GM12801 (cell line): ENCODE measurements around the gene NAE1.

Experiments
- TF ChIP-seq, protein P1 (sequence below): IDR thresholded peaks from one replicate; pipeline ENCODE4 v1.5.1; 2011; ENCODE audit warnings: control low read depth; ENCODE audit not compliant: insufficient read length; ENCODE audit errors: extremely low read depth

NAE1 gene

DNA sequence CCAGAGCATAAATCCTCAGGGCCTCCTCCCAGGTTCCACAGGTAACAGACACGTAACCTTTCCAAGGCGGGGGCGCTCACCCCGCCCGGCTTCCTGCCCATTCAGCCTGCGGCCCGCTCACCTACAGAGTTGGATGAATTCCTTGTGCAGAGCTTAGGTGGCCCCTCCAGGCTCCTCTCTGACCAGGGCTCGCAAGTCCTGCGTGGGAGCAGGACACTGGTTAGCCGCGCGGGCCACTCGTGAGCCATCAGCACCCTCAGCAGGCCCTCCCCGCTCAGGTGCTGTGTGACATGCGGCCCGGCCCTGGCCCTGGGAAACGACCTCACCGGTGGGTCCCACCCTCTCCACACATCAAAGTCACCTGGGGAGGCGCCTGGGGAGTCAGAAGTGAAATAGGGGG lies 29.9 kb downstream of the NAE1 start:
- TF ChIP-seq, protein P1, sequence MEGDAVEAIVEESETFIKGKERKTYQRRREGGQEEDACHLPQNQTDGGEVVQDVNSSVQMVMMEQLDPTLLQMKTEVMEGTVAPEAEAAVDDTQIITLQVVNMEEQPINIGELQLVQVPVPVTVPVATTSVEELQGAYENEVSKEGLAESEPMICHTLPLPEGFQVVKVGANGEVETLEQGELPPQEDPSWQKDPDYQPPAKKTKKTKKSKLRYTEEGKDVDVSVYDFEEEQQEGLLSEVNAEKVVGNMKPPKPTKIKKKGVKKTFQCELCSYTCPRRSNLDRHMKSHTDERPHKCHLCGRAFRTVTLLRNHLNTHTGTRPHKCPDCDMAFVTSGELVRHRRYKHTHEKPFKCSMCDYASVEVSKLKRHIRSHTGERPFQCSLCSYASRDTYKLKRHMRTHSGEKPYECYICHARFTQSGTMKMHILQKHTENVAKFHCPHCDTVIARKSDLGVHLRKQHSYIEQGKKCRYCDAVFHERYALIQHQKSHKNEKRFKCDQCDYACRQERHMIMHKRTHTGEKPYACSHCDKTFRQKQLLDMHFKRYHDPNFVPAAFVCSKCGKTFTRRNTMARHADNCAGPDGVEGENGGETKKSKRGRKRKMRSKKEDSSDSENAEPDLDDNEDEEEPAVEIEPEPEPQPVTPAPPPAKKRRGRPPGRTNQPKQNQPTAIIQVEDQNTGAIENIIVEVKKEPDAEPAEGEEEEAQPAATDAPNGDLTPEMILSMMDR, result no peak

DNA sequence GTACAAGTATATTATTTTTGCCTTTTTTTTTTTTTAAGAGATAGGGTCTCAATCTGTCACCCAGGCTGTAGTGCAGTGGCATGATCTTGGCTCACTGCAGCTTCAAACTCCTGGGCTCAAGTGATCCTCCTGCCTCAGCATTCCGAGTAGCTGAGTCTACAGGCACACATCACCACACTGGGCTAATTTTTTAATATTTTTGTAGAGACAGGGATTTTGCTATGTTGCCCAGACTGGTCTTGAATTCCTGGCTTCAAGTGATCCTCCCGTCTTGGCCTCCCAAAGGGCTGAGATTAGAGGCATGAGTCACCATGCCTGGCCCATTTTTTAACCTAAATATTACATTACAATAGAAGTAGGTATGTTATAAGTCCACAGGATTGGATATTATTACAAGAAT lies 32.6 kb downstream of the NAE1 start:
- TF ChIP-seq, protein P1, result no peak

DNA sequence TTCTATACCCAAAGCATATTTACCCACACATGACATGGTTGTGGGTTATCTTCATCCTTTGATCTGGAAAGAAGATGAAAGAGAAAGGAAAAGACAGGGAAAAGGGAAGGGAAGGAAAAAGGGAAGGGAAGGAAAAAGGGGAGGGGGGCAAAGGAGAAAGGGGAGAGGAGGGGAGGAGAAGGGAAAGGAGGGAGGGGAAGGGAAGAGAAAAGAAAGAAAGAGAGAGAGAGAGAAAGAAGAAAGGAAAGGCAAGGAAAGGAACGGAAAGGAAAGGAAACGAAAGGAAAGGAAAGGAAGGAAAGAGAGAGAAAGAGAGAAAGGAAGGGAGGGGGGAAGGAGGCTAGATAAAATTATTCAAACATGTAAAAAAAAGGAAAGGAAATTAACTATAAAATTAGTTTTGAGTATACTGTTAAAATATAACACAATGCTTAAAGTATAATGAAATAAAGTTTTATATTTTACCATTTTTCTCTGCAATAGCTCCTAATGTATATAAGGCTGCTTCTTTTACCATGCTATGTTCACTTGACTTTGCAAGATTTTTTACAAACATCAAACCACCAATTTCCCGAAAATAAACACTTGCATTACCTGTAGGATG lies 40.5 kb downstream of the NAE1 start:
- TF ChIP-seq, protein P1, result no peak

GRCh38 chr16:66787427-66787826 lies 43.3 kb downstream of the NAE1 start:
- TF ChIP-seq, protein P1, result no peak

DNA sequence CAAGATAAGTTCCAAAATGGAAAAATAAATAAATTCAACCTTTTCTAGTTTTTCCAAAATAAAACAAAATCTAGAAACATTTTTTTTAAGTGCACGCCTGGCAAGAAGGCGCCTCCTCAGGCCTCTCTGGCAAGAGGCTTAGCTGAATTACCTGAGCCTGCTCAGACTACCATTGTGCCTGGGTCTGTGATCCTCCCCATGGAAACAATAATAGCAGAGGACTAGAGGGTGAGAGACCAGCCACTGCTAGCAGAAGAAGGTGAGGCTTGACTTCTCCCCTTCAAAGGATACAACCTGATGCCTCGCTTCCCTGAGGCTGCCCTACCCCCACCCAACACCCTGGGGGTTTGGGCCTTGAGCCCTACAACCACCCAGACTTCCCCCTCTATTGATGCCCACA lies 44.2 kb downstream of the NAE1 start:
- TF ChIP-seq, protein P1, result no peak

DNA sequence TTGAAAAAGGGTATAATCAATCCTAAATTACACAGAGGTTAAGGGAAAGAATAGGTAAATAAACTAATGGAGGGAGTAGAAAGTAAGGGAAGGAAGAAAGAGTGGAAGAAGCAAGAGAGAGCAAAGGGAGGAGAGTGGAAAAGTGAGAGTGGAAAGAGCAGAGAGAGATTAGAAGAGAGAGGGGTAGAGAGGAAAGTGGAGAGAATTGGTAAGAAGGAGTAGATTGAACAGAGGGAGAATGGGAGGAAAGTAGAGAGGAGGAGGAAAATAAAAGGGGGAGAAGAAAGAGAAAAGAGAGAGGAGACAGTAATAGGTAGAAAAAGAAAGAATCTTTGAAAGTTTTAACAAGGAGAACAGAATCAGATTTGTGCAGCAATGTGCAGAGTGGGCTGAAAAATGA lies 54.3 kb downstream of the NAE1 start:
- TF ChIP-seq, protein P1, result no peak

- TF ChIP-seq, protein P1, result no peak
These were observed 55.8 kb downstream of the NAE1 start for GRCh38 chr16:66774981-66775380.

- TF ChIP-seq, protein P1, result no peak
These were observed 72.7 kb downstream of the NAE1 start for GRCh38 chr16:66758086-66758485.
